K562 (cell line): ENCODE results near the gene SMAGP. TPM values are rescaled to one million over a fixed set of nuclear protein-coding genes. Genes with fewer than 3 reads are reported as not detected.
A peak's percentile ranks its signal among the peaks of the same experiment; 100 is the strongest.

ENCODE experiments used
- ATF4 ChIP-seq: fragments of 450-650 bp; formaldehyde crosslinking; IDR thresholded peaks from 2 replicates; pipeline ENCODE4 v1.4.0; 2022; ENCODE audit warnings: mild to moderate bottlenecking, moderate library complexity
- CREM ChIP-seq: IDR thresholded peaks from 2 replicates; pipeline ENCODE4 v1.6.1; 2014; ENCODE audit warnings: antibody characterized with exemption, low read depth
- DNMT1 ChIP-seq: fragments of 450-650 bp; IDR thresholded peaks from 2 replicates; pipeline ENCODE4 v1.6.1; 2016; ENCODE audit warnings: antibody characterized with exemption, mild to moderate bottlenecking
- ERF ChIP-seq: fragments of 450-650 bp; formaldehyde crosslinking; IDR thresholded peaks from 2 replicates; pipeline ENCODE4 v1.4.0; 2020; ENCODE audit warnings: mild to moderate bottlenecking, mixed read lengths
- FOXK1 ChIP-seq: sonication (generic); formaldehyde crosslinking; IDR thresholded peaks from 2 replicates; pipeline ENCODE4 v1.8.0; 2022; ENCODE audit warnings: missing genetic modification reagents, mild to moderate bottlenecking, borderline replicate concordance
- GABPA ChIP-seq: fragments of 200-800 bp; sonication (Bioruptor generic); conservative IDR thresholded peaks from 2 replicates; pipeline ENCODE4 v1.6.1; 2016; ENCODE audit warnings: low read depth, missing genetic modification characterization, missing compliant biosample characterization
- GTF2E2 ChIP-seq: fragments of 200-800 bp; sonication (Bioruptor generic); IDR thresholded peaks from 2 replicates; pipeline ENCODE4 v1.6.1; 2016; ENCODE audit warnings: missing genetic modification characterization, missing compliant biosample characterization
- HDAC1 ChIP-seq, 2 experiments: fragments of 450-650 bp; IDR thresholded peaks; 2 replicates each; pipeline ENCODE4 v1.6.1; 2016 to 2017; ENCODE audit warnings: inconsistent platforms in 1 of 2, mild to moderate bottlenecking in 1 of 2, moderate library complexity in 1 of 2
- HIVEP1 ChIP-seq: fragments of 250-450 bp; sonication (Bioruptor Pico); IDR thresholded peaks from 2 replicates; pipeline ENCODE4 v1.4.0; 2020; ENCODE audit warnings: mild to moderate bottlenecking
- HNRNPUL1 ChIP-seq: fragments of 200-400 bp; formaldehyde crosslinking; IDR thresholded peaks from 2 replicates; pipeline ENCODE4 v1.6.1; 2017; ENCODE audit warnings: low read length
- MAFK ChIP-seq: IDR thresholded peaks from 2 replicates; pipeline ENCODE4 v1.6.1; 2011; ENCODE audit warnings: low read length, improper control_type of control experiment
- MGA ChIP-seq: fragments of 450-650 bp; IDR thresholded peaks from 2 replicates; pipeline ENCODE4 v1.6.1; 2016; ENCODE audit warnings: mild to moderate bottlenecking, moderate library complexity
- NFATC3 ChIP-seq: fragments of 450-650 bp; IDR thresholded peaks from 2 replicates; pipeline ENCODE4 v1.6.1; 2017; ENCODE audit warnings: mild to moderate bottlenecking
- PTTG1 ChIP-seq: fragments of 450-650 bp; IDR thresholded peaks from 2 replicates; pipeline ENCODE4 v1.6.1; 2016; ENCODE audit warnings: low read depth, mild to moderate bottlenecking, missing genetic modification characterization, missing compliant biosample characterization
- SMAD3 ChIP-seq: fragments of 450-650 bp; formaldehyde crosslinking; conservative IDR thresholded peaks from 2 replicates; pipeline ENCODE4 v1.4.0; 2020; ENCODE audit warnings: mild to moderate bottlenecking
- SMC3 ChIP-seq: conservative IDR thresholded peaks from 2 replicates; pipeline ENCODE4 v1.6.1; 2011; ENCODE audit warnings: low read depth, low read length, improper control_type of control experiment; ENCODE audit not compliant: insufficient read depth
- TARDBP ChIP-seq: fragments of 450-650 bp; IDR thresholded peaks from 2 replicates; pipeline ENCODE4 v1.6.1; 2016
- polyA plus RNA-seq, 8 experiments: library from polyadenylated mRNA; depleted of rRNA in 4 of 8; stranded (reverse) in 5 of 8; unstranded in 3 of 8; fragments of >200 nt; fragmentation: Nextera tagmentation in 2 of 8; fragmentation: Illumina TruSeq in 1 of 8; extraction: Ambion mirVana in 2 of 8; extraction: Trizol in 1 of 8; gene quantifications; 2 replicates each; pipeline versions ENCODE4 v1.2.1 to v1.2.3, GENCODE V29; 2011 to 2014; ENCODE audit warnings: inconsistent platforms in 1 of 8, missing spikeins in 1 of 8
- total RNA-seq, 7 experiments: library from RNA; depleted of rRNA in 6 of 7; stranded (reverse); fragments of >200 nt in 6 of 7; fragmentation: Illumina TruSeq in 2 of 7; extraction: Trizol in 2 of 7; gene quantifications; 2 replicates each; pipeline versions ENCODE4 v1.2.1 to v1.2.3, GENCODE V29; 2011 to 2021; ENCODE audit warnings: low replicate concordance in 1 of 7

Gene SMAGP
- total and polyA plus RNA-seq, 9 of the 15 experiments (the other 6 are each of a cell fraction or from before 2014, with no cell fraction given) = 23.1 to 62.3 (median 29.9) TPM

- TF ChIP-seq MGA (no peak), ATF4 (CRISPR knock-in tag) (peak; percentile 23; the same call in 1 of the 2 replicates), MAFK (no peak), NFATC3 (no peak), GABPA (tag) (peak; percentile 91), HIVEP1 (CRISPR knock-in tag) (no peak), CREM (peak; percentile 89), SMAD3 (CRISPR knock-in tag) (0 out of 2 replicates have a peak, but pooled peaks have one; percentile 49), FOXK1 (CRISPR knock-in tag) (0 out of 2 replicates have a peak, but pooled peaks have one; percentile 11), GTF2E2 (tag) (peak; percentile 74), HDAC1 (IDR thresholded peaks at IDR 0.05) (peak in 1 of 2 experiments; percentile 89; a peak in 2 of 4 replicates), ERF (CRISPR knock-in tag) (peak; percentile 81), PTTG1 (tag) (no peak), HNRNPUL1 (no peak), SMC3 (0 out of 2 replicates have a peak, but pooled peaks have one; percentile 5), DNMT1 (no peak), TARDBP (peak; percentile 45; the same call in 1 of the 2 replicates)
Observed at GRCh38 chr12:51238510-51239334, 31.5 kb downstream of the SMAGP start, which contains the start of gene DAZAP2 (continued).
